ENCODE results near the gene ESPNL. TPM values are rescaled to one million over a fixed set of nuclear protein-coding genes. Genes with fewer than 3 reads are reported as not detected.
A peak's percentile ranks its signal among the peaks of the same experiment; 100 is the strongest.

The ESPNL gene
- total and polyA plus RNA-seq, 10 donors, result 0.65 to 6.2 (median 1.7) TPM

- intact Hi-C loops (cut with DNase I; ENCODE audit: low total_unique reads), result no loop called here
- DNase-seq, result no peak
- WGBS, 5 donors, result 72 to 87% (median 79%) methylated on average over 4 to 10 of the region's 10 CpGs
Measured at GRCh38 chr2:238069021-238069709, 31.0 kb upstream of the ESPNL start.

GRCh38 chr2:238069877-238070276, 30.3 kb upstream of the ESPNL start:
- Histone ChIP-seq H3K9me3 (peaks cover 0 to 16% (median 2%) of the 10 kb centered on the region in 8 donors), H3K27ac (no peak overlapping the region), H3K4me1 (peaks cover 0 to 13% (median 4%) of the 10 kb centered on the region in 6 donors), H3K4me3 (no peak overlapping the region), H3K36me3 (peaks cover 0 to 98% (median 43%) of the 10 kb centered on the region in 6 donors), H3K27me3 (replicated peaks in 1 of 7) (no peaks in the 10 kb centered on the region)
- intact Hi-C loops (cut with DNase I; ENCODE audit: low total_unique reads), result no loop called here
- no peak for DNase-seq
- WGBS, 5 donors, result 86 to 92% (median 90%) methylated on average over 9 of the region's 9 CpGs
- no peak for TF ChIP-seq POLR2A (IDR thresholded peaks at IDR 0.05)
- TF ChIP-seq POLR2AphosphoS5 (IDR thresholded peaks at IDR 0.05), result no peak
- TF ChIP-seq, protein P1, sequence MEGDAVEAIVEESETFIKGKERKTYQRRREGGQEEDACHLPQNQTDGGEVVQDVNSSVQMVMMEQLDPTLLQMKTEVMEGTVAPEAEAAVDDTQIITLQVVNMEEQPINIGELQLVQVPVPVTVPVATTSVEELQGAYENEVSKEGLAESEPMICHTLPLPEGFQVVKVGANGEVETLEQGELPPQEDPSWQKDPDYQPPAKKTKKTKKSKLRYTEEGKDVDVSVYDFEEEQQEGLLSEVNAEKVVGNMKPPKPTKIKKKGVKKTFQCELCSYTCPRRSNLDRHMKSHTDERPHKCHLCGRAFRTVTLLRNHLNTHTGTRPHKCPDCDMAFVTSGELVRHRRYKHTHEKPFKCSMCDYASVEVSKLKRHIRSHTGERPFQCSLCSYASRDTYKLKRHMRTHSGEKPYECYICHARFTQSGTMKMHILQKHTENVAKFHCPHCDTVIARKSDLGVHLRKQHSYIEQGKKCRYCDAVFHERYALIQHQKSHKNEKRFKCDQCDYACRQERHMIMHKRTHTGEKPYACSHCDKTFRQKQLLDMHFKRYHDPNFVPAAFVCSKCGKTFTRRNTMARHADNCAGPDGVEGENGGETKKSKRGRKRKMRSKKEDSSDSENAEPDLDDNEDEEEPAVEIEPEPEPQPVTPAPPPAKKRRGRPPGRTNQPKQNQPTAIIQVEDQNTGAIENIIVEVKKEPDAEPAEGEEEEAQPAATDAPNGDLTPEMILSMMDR (IDR thresholded peaks at IDR 0.05 in 8 of 11, conservative IDR thresholded peaks at IDR 0.05 in 3 of 11), result no peak

More at GRCh38 chr2:238069021-238069709, 31.0 kb upstream of the ESPNL start:
- Histone ChIP-seq H3K27me3 (replicated peaks in 1 of 7) (no peaks in the 10 kb centered on the region), H3K27ac (peak overlapping the region in 1 of 8 donors; percentile 56), H3K9me3 (peaks cover 0 to 16% (median 2%) of the 10 kb centered on the region in 8 donors), H3K36me3 (peaks cover 0 to 100% (median 46%) of the 10 kb centered on the region in 6 donors), H3K4me3 (no peak overlapping the region), H3K4me1 (peaks cover 0 to 13% (median 4%) of the 10 kb centered on the region in 6 donors)
- TF ChIP-seq, protein P1 (IDR thresholded peaks at IDR 0.05 in 8 of 11, conservative IDR thresholded peaks at IDR 0.05 in 3 of 11), result no peak
- no peak for TF ChIP-seq POLR2A (IDR thresholded peaks at IDR 0.05)
- TF ChIP-seq POLR2AphosphoS5 (IDR thresholded peaks at IDR 0.05), result no peak

GRCh38 chr2:238075397-238075796, 24.7 kb upstream of the ESPNL start:
- no peak overlapping the region for H3K4me3 ChIP-seq
- no peak for TF ChIP-seq POLR2A (IDR thresholded peaks at IDR 0.05)
- TF ChIP-seq, protein P1 (IDR thresholded peaks at IDR 0.05 in 8 of 11, conservative IDR thresholded peaks at IDR 0.05 in 3 of 11), result no peak
- TF ChIP-seq POLR2AphosphoS5 (IDR thresholded peaks at IDR 0.05), result no peak
- H3K4me1 ChIP-seq, result no peaks in the 10 kb centered on the region
- peaks cover 0 to 16% (median 2%) of the 10 kb centered on the region in 8 donors for H3K9me3 ChIP-seq
- H3K27me3 ChIP-seq (replicated peaks in 1 of 7), result no peaks in the 10 kb centered on the region
- no peak overlapping the region for H3K27ac ChIP-seq
- no peak for DNase-seq
- H3K36me3 ChIP-seq, result peaks cover 0 to 67% (median 11%) of the 10 kb centered on the region in 6 donors
- intact Hi-C loops (cut with DNase I; ENCODE audit: low total_unique reads), result no loop called here

DNA sequence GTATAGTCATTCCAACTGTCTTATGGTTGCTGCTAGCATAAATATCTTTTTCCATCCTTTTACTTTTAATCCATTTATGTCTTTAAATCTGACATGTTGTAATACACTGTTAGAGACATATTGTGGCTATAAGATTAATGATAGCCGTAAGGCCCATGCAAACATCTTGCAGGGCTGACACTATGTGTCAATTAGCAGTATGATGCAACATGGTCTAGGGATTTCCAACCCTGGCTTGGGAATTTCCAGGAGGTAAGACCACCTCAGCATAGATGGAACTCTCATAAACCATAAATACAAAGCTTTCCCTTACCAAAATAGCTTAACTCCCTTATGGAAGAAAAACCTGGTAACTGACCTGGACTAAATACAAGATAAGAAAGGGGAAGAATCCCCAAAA, 22.8 kb upstream of the ESPNL start:
- peaks cover 0 to 67% (median 11%) of the 10 kb centered on the region in 6 donors for H3K36me3 ChIP-seq
- TF ChIP-seq, protein P1 (IDR thresholded peaks at IDR 0.05 in 8 of 11, conservative IDR thresholded peaks at IDR 0.05 in 3 of 11), result no peak
- TF ChIP-seq POLR2AphosphoS5 (IDR thresholded peaks at IDR 0.05) (no peak), POLR2A (IDR thresholded peaks at IDR 0.05) (no peak)
- no peak overlapping the region for H3K4me3 ChIP-seq
- H3K27ac ChIP-seq, result no peak overlapping the region
- WGBS, 5 donors, result 85 to 93% (median 86%) methylated on average over 1 of the region's 1 CpG
- no peaks in the 10 kb centered on the region for H3K27me3 ChIP-seq (replicated peaks in 1 of 7)
- intact Hi-C loops (cut with DNase I; ENCODE audit: low total_unique reads), result no loop called here
- peaks cover 0 to 14% (median 2%) of the 10 kb centered on the region in 8 donors for H3K9me3 ChIP-seq
- no peaks in the 10 kb centered on the region for H3K4me1 ChIP-seq
- DNase-seq, result no peak

Data from spleen (tissue), 11 donors.